ENCODE measurements around the gene WDR41.

Gene WDR41

GRCh38 chr5:77398458-77398857 is 93.7 kb downstream of the WDR41 start:
- Histone ChIP-seq H3K27me3 (ENCODE audit: control insufficient read depth in 3 of 3, insufficient read depth in 3 of 3, low read depth in 1 of 3, low read length in 3 of 3) (peaks cover 0 to 17% (median 0%) of the 10 kb centered on the region in 3 experiments), H3K9me3 (replicated peaks in 1 of 2; ENCODE audit: control insufficient read depth in 2 of 2, insufficient read depth in 1 of 2, low read depth in 1 of 2, low read length in 2 of 2) (no peaks in the 10 kb centered on the region), H3K4me1 (ENCODE audit: control insufficient read depth in 2 of 2, insufficient read depth in 1 of 2, low read depth in 1 of 2, low read length in 2 of 2) (peaks cover 0 to 3% of the 10 kb centered on the region in 2 donors), H3K4me2 (ENCODE audit: insufficient read depth, low read length, poor library complexity, severe bottlenecking) (no peak overlapping the region), H3K27ac (replicated peaks; ENCODE audit: low read length) (no peak overlapping the region), H3K18ac (ENCODE audit: low read length) (no peak overlapping the region), H2BK12ac (ENCODE audit: low read length) (no peak overlapping the region), H2BK5ac (ENCODE audit: low read length) (no peak overlapping the region), H3K23ac (ENCODE audit: low read depth, low read length, poor library complexity) (no peak overlapping the region), H2BK120ac (ENCODE audit: low read depth, low read length) (no peak overlapping the region), H3K4ac (ENCODE audit: low read length) (no peak overlapping the region), H2BK15ac (ENCODE audit: low read length) (no peak overlapping the region), H3K9ac (ENCODE audit: low read depth, low read length, poor library complexity) (no peak overlapping the region), H3K14ac (ENCODE audit: low read length) (no peak overlapping the region), H3K36me3 (replicated peaks in 1 of 2; ENCODE audit: control insufficient read depth in 2 of 2, insufficient read depth in 2 of 2, low read length in 2 of 2) (no peaks in the 10 kb centered on the region), H3K79me1 (ENCODE audit: low read depth, low read length) (no peaks in the 10 kb centered on the region), H4K91ac (ENCODE audit: low read depth, low read length, poor library complexity) (no peak overlapping the region), H2AFZ (ENCODE audit: low read length) (no peak overlapping the region), H3K4me3 (ENCODE audit: low read length in 2 of 2) (no peak overlapping the region), H2AK5ac (ENCODE audit: low read depth, low read length) (no peak overlapping the region), H4K8ac (ENCODE audit: low read depth, low read length) (no peak overlapping the region)
- no CpG with 5 or more reads among the region's 13 CpGs for WGBS, 2 donors (ENCODE audit: extremely low coverage in 2 of 2, insufficient read length in 2 of 2, insufficient replicate concordance in 1 of 2)
- no peak for DNase-seq (ENCODE audit: low spot score)

- Histone ChIP-seq H3K27ac (replicated peaks; ENCODE audit: low read length) (no peak overlapping the region), H3K23ac (ENCODE audit: low read depth, low read length, poor library complexity) (no peak overlapping the region), H3K4me2 (ENCODE audit: insufficient read depth, low read length, poor library complexity, severe bottlenecking) (no peak overlapping the region), H2BK5ac (ENCODE audit: low read length) (no peak overlapping the region), H3K4me1 (ENCODE audit: control insufficient read depth in 2 of 2, insufficient read depth in 1 of 2, low read depth in 1 of 2, low read length in 2 of 2) (peaks cover 0 to 3% of the 10 kb centered on the region in 2 donors), H2BK120ac (ENCODE audit: low read depth, low read length) (no peak overlapping the region), H4K8ac (ENCODE audit: low read depth, low read length) (no peak overlapping the region), H2AFZ (ENCODE audit: low read length) (no peak overlapping the region), H2BK12ac (ENCODE audit: low read length) (no peak overlapping the region), H2BK15ac (ENCODE audit: low read length) (no peak overlapping the region), H3K79me1 (ENCODE audit: low read depth, low read length) (no peaks in the 10 kb centered on the region), H3K9ac (ENCODE audit: low read depth, low read length, poor library complexity) (no peak overlapping the region), H3K4ac (ENCODE audit: low read length) (no peak overlapping the region), H3K14ac (ENCODE audit: low read length) (no peak overlapping the region), H3K9me3 (replicated peaks in 1 of 2; ENCODE audit: control insufficient read depth in 2 of 2, insufficient read depth in 1 of 2, low read depth in 1 of 2, low read length in 2 of 2) (no peaks in the 10 kb centered on the region), H3K27me3 (ENCODE audit: control insufficient read depth in 3 of 3, insufficient read depth in 3 of 3, low read depth in 1 of 3, low read length in 3 of 3) (peaks cover 0 to 17% (median 0%) of the 10 kb centered on the region in 3 experiments), H3K4me3 (ENCODE audit: low read length in 2 of 2) (no peak overlapping the region), H4K91ac (ENCODE audit: low read depth, low read length, poor library complexity) (no peak overlapping the region), H3K36me3 (replicated peaks in 1 of 2; ENCODE audit: control insufficient read depth in 2 of 2, insufficient read depth in 2 of 2, low read length in 2 of 2) (no peaks in the 10 kb centered on the region), H3K18ac (ENCODE audit: low read length) (no peak overlapping the region), H2AK5ac (ENCODE audit: low read depth, low read length) (no peak overlapping the region)
- WGBS, 2 donors (ENCODE audit: extremely low coverage in 2 of 2, insufficient read length in 2 of 2, insufficient replicate concordance in 1 of 2): no CpG with 5 or more reads among the region's 5 CpGs
- DNase-seq (ENCODE audit: low spot score): no peak
Observed at GRCh38 chr5:77397686-77398292, 94.3 kb downstream of the WDR41 start.

- H4K8ac ChIP-seq (ENCODE audit: low read depth, low read length): no peak overlapping the region
- no peak overlapping the region for H3K23ac ChIP-seq (ENCODE audit: low read depth, low read length, poor library complexity)
- H2BK12ac ChIP-seq (ENCODE audit: low read length): no peak overlapping the region
- no peaks in the 10 kb centered on the region for H3K36me3 ChIP-seq (replicated peaks in 1 of 2; ENCODE audit: control insufficient read depth in 2 of 2, insufficient read depth in 2 of 2, low read length in 2 of 2)
- H3K27me3 ChIP-seq (ENCODE audit: control insufficient read depth in 3 of 3, insufficient read depth in 3 of 3, low read depth in 1 of 3, low read length in 3 of 3): peaks cover 0 to 12% (median 0%) of the 10 kb centered on the region in 3 experiments
- H2AFZ ChIP-seq (ENCODE audit: low read length): no peak overlapping the region
- no peak overlapping the region for H4K91ac ChIP-seq (ENCODE audit: low read depth, low read length, poor library complexity)
- H3K4me3 ChIP-seq (ENCODE audit: low read length in 2 of 2): no peak overlapping the region
- H2BK120ac ChIP-seq (ENCODE audit: low read depth, low read length): no peak overlapping the region
- no peak overlapping the region for H3K18ac ChIP-seq (ENCODE audit: low read length)
- H3K4me2 ChIP-seq (ENCODE audit: insufficient read depth, low read length, poor library complexity, severe bottlenecking): no peak overlapping the region
- H3K27ac ChIP-seq (replicated peaks; ENCODE audit: low read length): no peak overlapping the region
- no peak overlapping the region for H2AK5ac ChIP-seq (ENCODE audit: low read depth, low read length)
- H2BK15ac ChIP-seq (ENCODE audit: low read length): no peak overlapping the region
- no CpG with 5 or more reads among the region's 1 CpG for WGBS, 2 donors (ENCODE audit: extremely low coverage in 2 of 2, insufficient read length in 2 of 2, insufficient replicate concordance in 1 of 2)
- H3K14ac ChIP-seq (ENCODE audit: low read length): no peak overlapping the region
- H2BK5ac ChIP-seq (ENCODE audit: low read length): no peak overlapping the region
- no peak overlapping the region for H3K4ac ChIP-seq (ENCODE audit: low read length)
- no peaks in the 10 kb centered on the region for H3K9me3 ChIP-seq (replicated peaks in 1 of 2; ENCODE audit: control insufficient read depth in 2 of 2, insufficient read depth in 1 of 2, low read depth in 1 of 2, low read length in 2 of 2)
- no peaks in the 10 kb centered on the region for H3K79me1 ChIP-seq (ENCODE audit: low read depth, low read length)
- no peak for DNase-seq (ENCODE audit: low spot score)
- peaks cover 0 to 4% of the 10 kb centered on the region in 2 donors for H3K4me1 ChIP-seq (ENCODE audit: control insufficient read depth in 2 of 2, insufficient read depth in 1 of 2, low read depth in 1 of 2, low read length in 2 of 2)
- H3K9ac ChIP-seq (ENCODE audit: low read depth, low read length, poor library complexity): no peak overlapping the region
Observed at GRCh38 chr5:77396017-77396416, 96.1 kb downstream of the WDR41 start.

- Histone ChIP-seq H3K18ac (ENCODE audit: low read length) (no peak overlapping the region), H3K79me1 (ENCODE audit: low read depth, low read length) (no peaks in the 10 kb centered on the region), H2BK120ac (ENCODE audit: low read depth, low read length) (no peak overlapping the region), H3K4ac (ENCODE audit: low read length) (no peak overlapping the region), H2BK5ac (ENCODE audit: low read length) (no peak overlapping the region), H2AK5ac (ENCODE audit: low read depth, low read length) (no peak overlapping the region), H3K23ac (ENCODE audit: low read depth, low read length, poor library complexity) (no peak overlapping the region), H3K4me2 (ENCODE audit: insufficient read depth, low read length, poor library complexity, severe bottlenecking) (no peak overlapping the region), H3K4me1 (ENCODE audit: control insufficient read depth in 2 of 2, insufficient read depth in 1 of 2, low read depth in 1 of 2, low read length in 2 of 2) (peaks cover 0 to 4% of the 10 kb centered on the region in 2 donors), H3K14ac (ENCODE audit: low read length) (no peak overlapping the region), H2BK15ac (ENCODE audit: low read length) (no peak overlapping the region), H3K4me3 (ENCODE audit: low read length in 2 of 2) (no peak overlapping the region), H4K8ac (ENCODE audit: low read depth, low read length) (no peak overlapping the region), H3K9ac (ENCODE audit: low read depth, low read length, poor library complexity) (no peak overlapping the region), H3K36me3 (replicated peaks in 1 of 2; ENCODE audit: control insufficient read depth in 2 of 2, insufficient read depth in 2 of 2, low read length in 2 of 2) (no peaks in the 10 kb centered on the region), H4K91ac (ENCODE audit: low read depth, low read length, poor library complexity) (no peak overlapping the region), H3K27me3 (ENCODE audit: control insufficient read depth in 3 of 3, insufficient read depth in 3 of 3, low read depth in 1 of 3, low read length in 3 of 3) (peaks cover 0 to 12% (median 0%) of the 10 kb centered on the region in 3 experiments), H2BK12ac (ENCODE audit: low read length) (no peak overlapping the region), H3K9me3 (replicated peaks in 1 of 2; ENCODE audit: control insufficient read depth in 2 of 2, insufficient read depth in 1 of 2, low read depth in 1 of 2, low read length in 2 of 2) (no peaks in the 10 kb centered on the region), H3K27ac (replicated peaks; ENCODE audit: low read length) (no peak overlapping the region), H2AFZ (ENCODE audit: low read length) (no peak overlapping the region)
- DNase-seq (ENCODE audit: low spot score): no peak
- WGBS, 2 donors (ENCODE audit: extremely low coverage in 2 of 2, insufficient read length in 2 of 2, insufficient replicate concordance in 1 of 2): no CpG with 5 or more reads among the region's 3 CpGs
Observed at GRCh38 chr5:77394064-77394715, 97.9 kb downstream of the WDR41 start.
